ENCODE data around the gene EXD3. TPM values are rescaled to one million over a fixed set of nuclear protein-coding genes. Genes with fewer than 3 reads are reported as not detected.
A peak's percentile ranks its signal among the peaks of the same experiment; 100 is the strongest.

The EXD3 gene
- total and polyA plus RNA-seq, 9 of the 15 experiments (the other 6 are each of a cell fraction or from before 2014, with no cell fraction given), result 0.29 to 12.5 (median 3.9) TPM

- no peaks in the 10 kb centered on the region for H3K79me2 ChIP-seq (ENCODE audit: control insufficient read depth, insufficient read depth, low read length)
- H3K27ac ChIP-seq (ENCODE audit: extremely low read depth, low read depth, low read length), result no peak overlapping the region
- no peak overlapping the region for H2AFZ ChIP-seq (ENCODE audit: low read depth, low read length)
- DNase-seq (ENCODE audit: extremely low read depth in 1 of 4, low spot score in 3 of 4) (no peak), FAIRE-seq (no peak), ATAC-seq (no peak)
- peaks cover 8 to 54% of the 10 kb centered on the region in 2 experiments; a peak in 4 of 5 replicates for H3K4me1 ChIP-seq (replicated peaks in 1 of 2; ENCODE audit: control insufficient read depth in 2 of 2, insufficient read depth in 2 of 2, low read length in 2 of 2)
- no peak for TF ChIP-seq POU5F1 (IDR thresholded peaks at IDR 0.05; ENCODE audit: borderline replicate concordance, low read depth, low read length, partially characterized antibody)
- no peak for TF ChIP-seq BHLHE40 (IDR thresholded peaks at IDR 0.05; ENCODE audit: low read length)
- peak; percentile 49; the same call in 1 of the 2 replicates for TF ChIP-seq POLR2A (conservative IDR thresholded peaks at IDR 0.05)
- peak; percentile 37 for TF ChIP-seq POLR2B (IDR thresholded peaks at IDR 0.05; ENCODE audit: low read depth, partially characterized antibody)
- peak; percentile 51; the same call in 1 of the 2 replicates for TF ChIP-seq POLR2G (IDR thresholded peaks at IDR 0.05; ENCODE audit: low read depth, low read length)
- TF ChIP-seq TCFL5 (CRISPR knock-in tag; conservative IDR thresholded peaks at IDR 0.05), result no peak
- TF ChIP-seq SUPT5H (IDR thresholded peaks at IDR 0.05), result peak; percentile 39
- no peak overlapping the region for H3K4me2 ChIP-seq (ENCODE audit: insufficient read depth, low read length)
- CTCF ChIA-PET (ENCODE audit: low intra/inter-chr PET ratio), result interaction anchor here (1.1 kb wide), 1 partner anchor 22 kb away, joined by 4 read pairs; no protein-coding TSS in a partner anchor
- no peaks in the 10 kb centered on the region for H4K20me1 ChIP-seq (replicated peaks; ENCODE audit: control insufficient read depth, insufficient read depth, low read length)
- H3K4me3 ChIP-seq, result no peak overlapping the region
- H3K9ac ChIP-seq (ENCODE audit: insufficient read depth in 1 of 2, low read depth in 2 of 2, low read length in 2 of 2), result peak overlapping the region in 1 of 2 experiments; percentile 37; a peak in 1 of 4 replicates
- no peaks in the 10 kb centered on the region for H3K9me1 ChIP-seq (ENCODE audit: control insufficient read depth, insufficient read depth, low read length)
- H3K9me3 ChIP-seq (replicated peaks; ENCODE audit: control insufficient read depth, insufficient read depth, low read depth, low read length), result no peaks in the 10 kb centered on the region
- H3K36me3 ChIP-seq (ENCODE audit: control insufficient read depth, insufficient read depth, low read length), result peaks cover 19% of the 10 kb centered on the region; the same call in 2 of the 3 replicates
- no peaks in the 10 kb centered on the region for H3K27me3 ChIP-seq (ENCODE audit: control insufficient read depth in 2 of 2, insufficient read depth in 2 of 2, low read length in 2 of 2)
- intact Hi-C loops (cut with micrococcal nuclease) (loop anchor here (5.0 to 10.0 kb wide), 2 partner anchors 88 to 145 kb away; partner anchors contain the start of gene NRARP), in situ Hi-C loops (cut with MboI) (loop anchor here (5.0 kb wide), 1 partner anchor 160 kb away; no protein-coding TSS in a partner anchor)
- no TSS peak for BruUV-seq (replicated peaks)
- POLR2A ChIA-PET, result interaction anchor here (0.9 to 1.5 kb wide), 3 partner anchors 10 to 185 kb away, joined by 3 to 7 read pairs (median 3); partner anchors contain the start of gene NRARP
- 64% methylated on average over 18 of the region's 21 CpGs for WGBS (ENCODE audit: insufficient coverage, low coverage, missing lambda C conversion rate)
These were observed 24.0 kb upstream of the EXD3 start for GRCh38 chr9:137446851-137447471.
